Stimulated activated naive B cell treated with anti-CD40 and anti-IgM and Interleukin-4, amounts not matched to agents 10 μg/mL and 1 μg/mL and 100 μg/mL, for 72 hours (primary cell): ENCODE measurements around the gene TGIF2LY.
"Not testable (repeated sequence)": the region's sequence is repeated elsewhere in the genome, so short reads cannot be mapped to it uniquely, and the experiment has no call there.

Experiments used
- ATAC-seq, 2 donors: fragments of 150-1000 bp; cut with Tn5 transposase; replicated peaks; 2 replicates each; pipeline ENCODE4 v1.10.0; 2021; ENCODE audit warnings: moderate library complexity in 1 of 2
- DNase-seq: peaks from one replicate; pipeline ENCODE4 v3.0.0; 2021
- H3K27ac Mint-ChIP-seq: one replicate; pipeline ENCODE4 v1.8.0; 2022; ENCODE audit warnings: mild to moderate bottlenecking, mixed read lengths
- H3K27me3 Mint-ChIP-seq, 2 donors: one replicate each; pipeline ENCODE4 v1.8.0; 2022; ENCODE audit warnings: mixed read lengths in 2 of 2
- H3K36me3 Mint-ChIP-seq, 2 donors: one replicate each; pipeline ENCODE4 v1.8.0; 2022; ENCODE audit warnings: mixed read lengths in 2 of 2, mild to moderate bottlenecking in 1 of 2
- H3K4me1 Mint-ChIP-seq, 2 donors: one replicate each; pipeline ENCODE4 v1.8.0; 2022; ENCODE audit warnings: mixed read lengths in 2 of 2, mild to moderate bottlenecking in 1 of 2
- H3K4me3 Mint-ChIP-seq, 2 donors: one replicate each; pipeline ENCODE4 v1.8.0; 2022; ENCODE audit warnings: mild to moderate bottlenecking in 2 of 2, mixed read lengths in 2 of 2, moderate library complexity in 1 of 2
- H3K9me3 Mint-ChIP-seq, 2 donors: one replicate each; pipeline ENCODE4 v1.8.0; 2022; ENCODE audit warnings: mixed read lengths in 2 of 2, mild to moderate bottlenecking in 1 of 2

The TGIF2LY gene

GRCh38 chrY:3578767-3579166 lies at the start of gene TGIF2LY:
Gene TGIF2LY (plus strand): TSS chrY:3579067. CDS start chrY:3579245, 178 bp downstream.
- not testable (repeated sequence) for H3K4me1 Mint-ChIP-seq, DNase-seq, H3K4me3 Mint-ChIP-seq, H3K36me3 Mint-ChIP-seq, H3K9me3 Mint-ChIP-seq, ATAC-seq, H3K27ac Mint-ChIP-seq, H3K27me3 Mint-ChIP-seq
